GM18507 (cell line): ENCODE results near the gene CSTF2.
"Not testable (repeated sequence)": the region's sequence is repeated elsewhere in the genome, so short reads cannot be mapped to it uniquely, and the experiment has no call there.

ENCODE experiments used
- DNase-seq: peaks from one replicate; pipeline ENCODE4 v3.0.0; 2011; ENCODE audit warnings: low read depth; ENCODE audit not compliant: insufficient read length; ENCODE audit errors: extremely low spot score
- FAIRE-seq: peaks from 2 replicates; lab custom pipeline; 2011; peaks lifted over from hg19 to GRCh38; lab: Jason Lieb, UNC

The CSTF2 gene, protein sequence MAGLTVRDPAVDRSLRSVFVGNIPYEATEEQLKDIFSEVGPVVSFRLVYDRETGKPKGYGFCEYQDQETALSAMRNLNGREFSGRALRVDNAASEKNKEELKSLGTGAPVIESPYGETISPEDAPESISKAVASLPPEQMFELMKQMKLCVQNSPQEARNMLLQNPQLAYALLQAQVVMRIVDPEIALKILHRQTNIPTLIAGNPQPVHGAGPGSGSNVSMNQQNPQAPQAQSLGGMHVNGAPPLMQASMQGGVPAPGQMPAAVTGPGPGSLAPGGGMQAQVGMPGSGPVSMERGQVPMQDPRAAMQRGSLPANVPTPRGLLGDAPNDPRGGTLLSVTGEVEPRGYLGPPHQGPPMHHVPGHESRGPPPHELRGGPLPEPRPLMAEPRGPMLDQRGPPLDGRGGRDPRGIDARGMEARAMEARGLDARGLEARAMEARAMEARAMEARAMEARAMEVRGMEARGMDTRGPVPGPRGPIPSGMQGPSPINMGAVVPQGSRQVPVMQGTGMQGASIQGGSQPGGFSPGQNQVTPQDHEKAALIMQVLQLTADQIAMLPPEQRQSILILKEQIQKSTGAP

DNA sequence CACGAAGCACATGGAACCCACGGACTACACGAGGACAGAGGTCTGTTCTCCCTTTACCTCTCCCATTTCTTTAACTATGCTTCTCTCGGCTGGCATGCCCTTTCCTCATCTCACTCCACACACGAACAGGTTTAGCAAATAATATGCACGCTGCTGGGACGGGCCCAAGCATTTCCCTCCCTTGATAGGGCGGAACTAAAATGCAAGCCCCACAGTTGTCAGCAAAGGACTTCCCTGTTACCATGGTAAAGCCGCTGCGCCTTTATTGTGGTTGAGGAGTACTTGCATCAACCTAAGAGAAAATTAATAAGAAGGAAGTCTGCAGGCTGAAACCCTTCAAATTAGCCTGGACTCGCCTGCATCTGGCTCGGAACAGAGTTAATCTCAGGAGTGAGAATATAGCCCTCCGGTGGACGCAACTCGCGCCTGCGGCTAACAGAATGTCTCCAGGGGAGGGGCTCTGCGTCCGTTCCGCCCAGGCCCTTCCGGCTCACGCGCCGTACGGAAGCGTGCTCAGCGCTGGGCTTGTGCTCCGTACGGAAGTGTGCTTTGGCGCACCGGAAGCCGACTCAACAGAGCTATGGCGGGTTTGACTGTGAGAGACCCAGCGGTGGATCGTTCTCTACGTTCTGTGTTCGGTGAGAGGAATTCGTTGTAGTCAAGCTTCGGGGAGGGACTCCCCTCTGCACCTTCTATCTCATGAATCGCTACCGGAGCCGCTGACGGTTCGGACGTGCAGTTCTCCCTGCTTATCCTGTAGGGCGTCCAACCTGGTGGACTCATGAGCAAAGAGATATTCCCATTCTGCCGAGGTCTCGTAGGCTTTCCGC lies at the start of gene CSTF2:
TSS of gene CSTF2 (plus strand) at position 555 of the 830 bp plus-strand sequence. CDS start at position 581, 26 bp downstream.
- peak; percentile 61 for DNase-seq
- FAIRE-seq = peak; percentile 98

DNA sequence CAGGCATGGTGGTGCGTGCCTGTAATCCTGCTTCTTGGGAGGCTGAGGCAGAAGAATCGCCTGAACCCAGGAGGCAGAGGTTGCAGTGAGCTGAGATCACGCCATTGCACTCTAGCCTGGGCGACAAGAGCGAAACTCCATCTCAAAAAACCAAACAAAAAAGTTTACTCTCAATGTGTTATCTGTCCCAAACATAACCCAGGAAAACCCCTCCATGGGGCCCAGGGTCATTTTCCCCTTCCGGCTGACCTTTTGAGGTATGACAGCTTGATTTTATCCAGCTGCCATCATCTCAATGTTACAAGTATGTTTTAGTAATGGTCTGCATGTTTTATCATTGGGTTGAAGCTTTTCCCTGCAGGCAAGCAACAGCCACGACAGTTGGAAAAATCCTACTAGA lies 23.8 kb upstream of the CSTF2 start:
- DNase-seq, FAIRE-seq: not testable (repeated sequence)

DNA sequence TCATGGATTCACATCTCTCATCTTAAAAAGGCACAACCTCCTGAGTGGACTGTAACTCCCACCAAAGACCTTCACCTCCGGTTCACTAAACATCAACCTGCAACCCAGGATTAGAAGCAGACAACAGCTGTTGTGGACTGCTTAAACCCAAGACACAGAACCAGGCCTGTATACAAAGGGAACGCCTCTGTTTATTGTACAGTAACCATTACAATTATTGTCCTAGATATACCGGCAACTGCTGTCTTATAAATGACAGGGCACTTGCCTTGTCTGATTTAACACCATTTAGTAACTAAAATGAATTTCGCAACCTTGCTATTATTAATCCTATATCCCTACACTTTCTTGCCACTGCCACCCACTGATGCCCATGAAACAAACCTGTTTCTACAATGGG lies 22.8 kb upstream of the CSTF2 start:
- no peak for DNase-seq
- FAIRE-seq = no peak

DNA sequence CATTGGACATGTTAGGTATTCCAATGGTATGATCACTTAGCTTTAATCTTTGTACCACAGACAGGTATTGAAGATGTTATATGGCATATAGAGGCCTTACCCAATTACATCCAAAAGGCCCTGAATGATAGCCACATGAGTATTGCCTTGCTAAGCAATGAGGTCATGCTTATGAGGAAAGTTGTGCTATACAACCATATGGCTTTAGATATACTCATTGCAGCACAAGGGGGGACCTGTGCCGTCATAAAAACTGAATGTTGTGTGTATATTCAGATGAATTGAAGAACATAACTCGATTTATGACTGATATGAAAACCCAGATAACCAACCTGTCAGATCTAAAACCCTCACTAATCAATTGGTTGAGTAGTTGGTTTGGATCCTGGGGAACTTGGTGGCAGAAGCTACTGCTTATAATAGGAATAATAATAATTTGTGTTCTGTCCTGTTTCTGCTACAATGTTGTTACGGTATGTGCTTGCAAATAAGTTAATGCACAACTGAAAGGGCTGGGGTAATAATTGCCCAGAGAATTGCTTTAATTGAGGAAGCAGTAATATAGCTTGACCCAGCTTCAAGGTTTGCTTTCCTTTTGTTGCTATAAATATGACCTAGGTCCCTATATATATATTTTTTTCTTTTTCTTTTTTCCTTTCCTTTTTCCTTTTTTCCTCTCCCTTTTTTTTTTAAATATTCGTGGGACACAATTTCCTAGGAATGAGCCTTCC lies 21.5 kb upstream of the CSTF2 start:
- no peak for DNase-seq
- FAIRE-seq = no peak

DNA sequence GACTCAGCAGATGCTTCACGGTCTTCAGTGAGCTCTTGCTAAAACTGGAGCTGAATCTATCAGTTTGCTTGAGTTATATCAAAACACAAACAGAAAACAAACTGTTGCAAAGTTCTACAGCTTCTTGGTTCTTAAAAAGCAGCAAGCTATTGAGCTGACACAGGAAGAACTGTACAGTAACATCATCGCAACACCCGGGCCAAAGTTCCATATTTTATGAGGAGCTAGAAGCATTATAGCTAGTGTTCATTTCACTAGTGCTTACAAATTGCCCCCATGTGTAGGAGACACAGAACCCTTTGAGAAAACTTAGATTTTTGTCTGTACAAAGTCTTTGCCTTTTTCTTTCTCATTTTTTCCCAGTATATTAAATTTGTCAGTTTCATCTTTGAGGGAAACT lies 17.3 kb upstream of the CSTF2 start:
- FAIRE-seq (no peak), DNase-seq (no peak)

DNA sequence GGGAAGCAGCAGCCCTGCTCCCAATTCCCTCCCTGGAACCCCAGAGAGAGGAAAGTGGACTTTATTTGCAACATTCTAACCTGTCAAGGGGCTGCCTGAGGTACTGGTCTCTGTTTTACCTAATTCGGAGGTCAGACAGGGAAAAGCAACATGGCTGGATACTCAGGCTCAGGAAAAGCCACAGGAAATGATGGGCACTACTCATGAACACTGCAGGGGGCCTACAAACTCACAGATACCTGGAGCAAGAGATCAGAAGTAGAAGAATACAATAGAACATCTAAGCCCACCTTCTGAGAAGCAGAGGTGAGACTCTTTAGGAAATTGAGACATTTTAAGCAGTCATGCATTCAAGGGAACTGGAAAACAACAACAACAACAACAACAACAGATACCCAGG lies 15.4 kb upstream of the CSTF2 start:
- DNase-seq = no peak

DNA sequence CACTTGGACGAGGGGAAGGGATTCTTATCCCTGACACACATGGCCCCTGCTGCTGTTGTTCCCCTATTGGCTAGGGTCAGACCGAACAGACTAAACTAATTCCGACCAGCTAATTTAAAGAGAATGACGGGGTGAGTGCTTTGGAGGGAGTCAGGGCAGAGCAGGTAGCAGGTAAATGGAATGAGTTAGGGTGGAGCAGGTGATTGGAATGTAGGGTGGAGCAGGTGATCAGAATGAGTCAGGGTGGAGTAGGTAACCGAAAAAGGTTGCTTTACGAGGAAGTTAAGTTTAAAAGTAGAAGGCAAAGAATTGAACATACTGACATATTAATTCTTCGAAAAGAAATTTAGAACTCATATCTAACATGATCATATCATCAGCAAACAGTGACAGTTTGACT lies 11.9 kb upstream of the CSTF2 start:
- FAIRE-seq, DNase-seq: not testable (repeated sequence)

More for the DNA sequence above, 15.4 kb upstream of the CSTF2 start:
- no peak for FAIRE-seq

DNA sequence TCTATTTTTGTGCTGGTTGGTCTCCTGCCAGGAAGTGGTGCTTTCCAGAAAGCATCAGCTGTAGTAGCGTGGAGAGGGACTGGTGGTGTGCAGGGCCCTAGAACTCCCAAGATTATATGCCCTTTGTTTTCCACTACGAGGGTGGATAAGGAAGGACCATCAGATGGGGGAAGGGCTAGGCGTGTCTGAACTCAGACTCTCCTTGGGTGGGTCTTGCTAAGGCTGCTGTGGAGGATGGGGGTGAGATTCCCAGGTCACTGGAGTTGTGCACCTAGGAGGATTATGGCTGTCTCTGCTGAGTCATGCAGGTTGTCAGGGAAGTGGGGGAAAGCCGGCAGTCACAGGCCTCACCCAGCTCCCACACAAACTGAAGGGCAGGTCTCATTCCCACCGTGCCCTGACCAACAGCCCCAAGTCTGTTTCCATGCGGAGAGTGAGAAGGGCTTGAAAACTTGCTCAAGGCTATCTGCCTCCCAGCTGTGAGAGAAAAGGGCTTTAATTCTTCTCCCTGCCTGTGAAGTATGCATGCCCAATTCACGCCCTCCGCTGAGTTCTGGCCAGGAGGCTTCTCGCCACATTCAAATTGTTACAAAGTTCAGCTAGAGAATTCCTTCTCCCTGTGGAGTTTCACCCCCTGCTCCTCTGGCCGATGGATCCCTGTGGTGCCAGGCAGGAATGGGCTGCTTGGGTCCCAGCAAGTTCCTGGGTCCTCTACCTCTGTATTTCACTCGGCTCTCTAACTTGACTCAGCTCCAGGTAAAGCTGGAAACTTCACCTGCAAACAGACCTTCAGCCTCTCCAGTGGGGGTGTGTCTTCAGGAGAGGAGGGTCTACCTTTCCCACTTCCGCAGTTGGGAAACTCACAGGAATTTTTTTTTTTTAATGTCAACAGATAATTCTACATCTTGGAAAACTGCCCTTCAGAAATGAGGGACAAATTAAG lies 7.7 kb upstream of the CSTF2 start:
- DNase-seq (no peak), FAIRE-seq (no peak)

DNA sequence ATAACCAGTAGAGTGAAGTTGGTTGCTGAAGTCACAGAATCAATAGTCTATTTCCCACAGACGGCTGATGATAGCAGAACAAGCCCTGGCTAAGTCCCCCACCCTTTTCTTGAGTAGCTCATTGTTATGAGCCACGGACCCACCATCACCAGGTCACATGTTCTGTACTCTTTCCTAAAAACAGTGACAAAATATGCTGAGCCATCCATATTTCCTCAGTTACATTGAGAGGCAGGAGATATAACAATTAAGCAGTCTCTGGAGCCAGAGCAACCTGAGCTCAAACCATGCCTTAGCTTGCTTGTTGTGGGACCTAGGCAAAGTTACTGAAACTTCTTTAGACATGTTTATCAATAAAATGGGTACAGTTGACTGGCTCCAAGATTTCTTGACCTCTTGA lies 2.9 kb upstream of the CSTF2 start:
- DNase-seq = no peak
- FAIRE-seq = no peak

DNA sequence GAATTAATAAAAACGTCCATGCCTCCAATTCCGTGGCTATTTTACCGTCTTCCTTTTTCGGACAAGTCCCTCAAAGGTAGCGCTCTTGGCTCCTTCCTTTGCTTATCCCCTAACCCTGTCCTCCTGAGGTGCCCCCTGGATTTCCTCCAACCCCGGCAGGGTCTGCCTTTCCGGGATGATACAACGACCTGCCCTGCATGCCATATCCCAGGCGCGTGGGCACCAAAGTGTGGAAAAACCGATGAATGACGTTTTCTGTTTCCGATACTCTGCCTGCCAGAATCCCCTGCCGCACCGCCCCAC lies 706 bp upstream of the CSTF2 start:
- DNase-seq (no peak), FAIRE-seq (no peak)

DNA sequence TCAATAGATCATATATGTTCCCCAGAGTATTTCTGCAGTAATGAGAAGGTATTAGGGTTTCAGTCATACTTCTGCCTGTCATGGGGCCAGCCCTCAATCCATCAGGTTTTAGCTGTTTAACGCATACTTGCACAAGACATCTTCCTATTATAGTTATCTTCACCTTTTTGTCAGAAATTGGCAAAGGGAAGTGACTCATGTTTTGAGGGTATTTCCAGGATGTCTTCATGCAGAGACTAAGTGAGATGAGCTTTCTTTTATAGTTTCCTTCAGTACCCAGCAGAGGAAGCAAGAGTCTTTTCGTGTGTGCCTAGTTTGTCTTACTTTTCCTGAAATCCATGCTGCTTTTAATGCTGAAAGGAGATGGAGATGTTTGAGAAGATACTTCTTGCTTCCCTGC lies 9.5 kb downstream of the CSTF2 start:
- DNase-seq = no peak
- FAIRE-seq = peak; percentile 88

DNA sequence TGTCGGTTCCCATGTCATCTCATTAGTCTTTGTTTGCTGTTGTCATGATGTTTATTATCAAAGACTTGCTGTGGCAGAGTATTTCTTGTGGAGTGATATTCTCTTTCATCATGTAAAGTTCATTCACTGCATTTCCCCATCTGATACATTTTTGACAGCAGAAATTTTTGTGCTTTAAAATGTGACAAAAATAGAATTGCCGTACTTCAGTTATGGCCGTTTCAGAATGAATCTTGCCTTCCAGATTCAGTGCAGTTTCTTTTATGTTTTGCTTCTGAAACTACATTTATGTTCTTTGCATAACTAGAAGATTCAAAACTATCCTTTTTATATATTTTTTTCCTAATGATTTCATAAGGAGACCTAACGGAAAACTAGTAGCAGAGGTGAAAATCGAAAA lies 10.0 kb downstream of the CSTF2 start:
- FAIRE-seq (no peak), DNase-seq (no peak)

DNA sequence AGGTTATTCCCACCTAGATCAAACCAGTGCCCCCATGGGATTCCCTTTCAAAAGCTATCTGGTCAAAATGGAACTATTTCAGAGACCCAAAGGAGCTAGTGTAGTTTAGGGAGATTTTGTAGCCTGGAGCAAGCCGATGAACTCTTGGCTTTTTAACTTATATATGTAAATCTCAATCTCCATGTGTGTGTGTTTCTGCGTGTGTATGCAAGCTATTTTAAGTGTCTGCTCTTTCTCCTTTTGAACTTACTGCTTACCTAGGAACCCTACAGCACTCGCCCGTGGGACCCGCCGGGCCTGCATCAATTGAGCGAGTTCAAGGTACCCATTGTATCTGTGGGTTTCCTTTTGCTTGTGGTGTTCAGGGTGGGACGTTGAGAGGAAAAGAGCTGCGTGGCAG lies 10.4 kb downstream of the CSTF2 start:
- DNase-seq (no peak), FAIRE-seq (no peak)

DNA sequence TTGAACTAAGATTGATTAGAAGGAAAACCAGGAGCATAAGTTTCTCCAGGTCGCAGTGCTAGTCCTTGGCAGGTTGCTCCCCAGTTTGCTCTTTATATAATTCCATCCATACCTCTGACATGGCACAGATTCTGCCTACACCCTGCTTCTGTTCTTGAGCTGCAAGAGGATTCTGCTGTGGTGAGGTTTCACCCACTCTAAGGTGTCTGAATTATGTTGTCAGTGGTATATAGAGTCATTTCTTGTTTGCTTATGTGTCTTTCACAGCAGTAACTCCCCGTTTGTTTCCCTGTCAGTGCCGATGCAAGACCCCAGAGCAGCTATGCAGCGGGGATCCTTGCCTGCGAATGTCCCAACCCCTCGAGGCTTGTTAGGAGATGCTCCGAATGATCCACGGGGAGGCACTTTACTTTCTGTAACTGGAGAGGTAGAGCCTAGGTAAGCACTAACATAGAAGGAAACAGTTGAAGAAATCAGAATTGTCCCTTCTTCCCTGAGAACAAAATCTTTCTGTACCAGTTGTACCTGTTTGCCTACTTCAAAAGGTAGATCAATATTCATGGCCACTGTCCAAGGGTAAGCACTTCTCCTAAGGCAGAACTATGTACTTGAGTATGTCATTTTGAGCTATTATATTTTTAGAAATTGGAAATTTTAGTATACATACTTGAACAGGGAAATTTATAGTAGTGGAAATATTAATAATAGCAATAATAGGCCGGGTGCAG lies 11.2 kb downstream of the CSTF2 start:
- no peak for FAIRE-seq
- no peak for DNase-seq

DNA sequence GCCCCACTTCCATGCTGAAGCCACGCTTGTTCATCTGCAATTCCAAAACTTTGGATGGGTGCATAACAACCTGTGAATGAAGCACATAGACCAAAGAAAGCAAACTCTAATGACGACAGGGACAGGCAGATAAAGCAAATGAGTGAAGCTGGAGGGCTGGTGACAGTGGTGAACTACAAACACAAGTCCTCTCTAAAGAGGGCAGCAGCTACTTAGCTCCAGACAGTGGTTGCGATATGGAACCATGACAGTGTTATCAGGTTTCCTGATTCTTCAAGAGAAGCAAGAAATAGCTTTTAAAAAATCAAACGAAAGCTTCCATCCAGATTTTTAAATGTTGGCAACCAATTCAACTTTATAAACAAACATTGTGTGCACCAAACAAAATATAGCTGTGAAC lies 30.1 kb downstream of the CSTF2 start:
- FAIRE-seq (no peak), DNase-seq (no peak)

DNA sequence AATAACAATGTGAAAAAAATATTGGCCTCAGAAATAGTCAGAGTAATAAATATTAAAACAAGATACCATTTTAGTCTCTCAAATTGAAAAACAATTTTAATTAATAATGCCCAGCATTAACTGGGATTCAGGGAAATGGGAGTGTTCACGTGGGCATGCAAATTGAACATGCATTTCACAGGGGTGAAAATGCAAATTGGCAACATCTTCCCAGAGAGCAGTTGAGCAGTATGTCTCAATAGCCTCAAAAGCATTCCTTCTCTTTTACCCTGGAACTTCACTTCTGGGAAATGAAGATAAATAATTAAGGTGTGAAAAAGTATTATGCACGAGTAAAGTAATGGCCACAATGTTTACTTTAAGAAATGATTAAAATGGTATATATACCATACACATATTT lies 32.6 kb downstream of the CSTF2 start:
- FAIRE-seq (peak; percentile 59), DNase-seq (no peak)

DNA sequence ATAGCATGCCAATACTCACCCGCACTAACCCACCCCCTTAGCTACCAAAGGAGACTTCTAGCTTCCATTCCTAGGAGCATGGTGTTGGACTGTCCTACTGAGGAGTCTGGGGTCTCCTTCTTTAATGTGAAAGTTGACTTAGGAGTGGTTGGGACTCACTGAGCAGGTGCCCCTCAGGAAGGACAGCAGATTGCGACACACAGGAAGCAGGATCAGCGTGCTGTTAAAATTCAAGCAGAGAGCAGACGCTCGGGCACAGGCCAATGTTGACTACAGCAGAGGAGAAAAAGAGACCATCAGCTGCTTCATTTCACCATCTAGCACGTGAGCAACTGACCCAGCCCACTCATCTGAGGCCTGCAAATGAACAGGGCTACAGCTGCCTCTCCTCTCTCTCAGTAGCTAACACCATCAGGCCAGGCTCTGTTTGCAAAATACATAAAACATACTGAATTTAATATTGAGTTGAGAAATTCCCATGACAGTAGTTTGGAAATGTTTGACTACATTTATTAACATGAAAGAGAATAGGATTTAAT lies 43.2 kb downstream of the CSTF2 start:
- no peak for DNase-seq
- no peak for FAIRE-seq
